ENCODE results near the gene WDR90. TPM values are rescaled to one million over a fixed set of nuclear protein-coding genes. Genes with fewer than 3 reads are reported as not detected.
A peak's percentile ranks its signal among the peaks of the same experiment; 100 is the strongest.

WDR90 gene
- total RNA-seq, 2 donors from 2014 or later: 3.0 to 5.7 TPM

- H3K4me3 ChIP-seq: peak within 1 kb of the TSS; percentile 73 to 81
- no peak for TF ChIP-seq CTCF (IDR thresholded peaks at IDR 0.05)
- no peaks in the 10 kb centered on the region for H3K36me3 ChIP-seq
- H3K27me3 ChIP-seq: peaks cover 0 to 10% of the 10 kb centered on the region in 2 donors
- peaks cover 0 to 52% of the 10 kb centered on the region in 2 donors for H3K4me1 ChIP-seq
- H3K27ac ChIP-seq: peak within 1 kb of the TSS in 1 of 2 donors; percentile 40
- DNase-seq (ENCODE audit: low spot score): peak; percentile 90
- H3K9me3 ChIP-seq: no peaks in the 10 kb centered on the region
Observed at GRCh38 chr16:714558-715476, 65.7 kb downstream of the WDR90 start, which contains the start of gene METRN. Gene METRN, plus strand, starts transcription at chr16:715118. Its CDS starts 172 bp downstream, at chr16:715290.

- H3K27ac ChIP-seq: peak overlapping the region in 1 of 2 donors; percentile 40
Observed at GRCh38 chr16:715477-716199, 66.5 kb downstream of the WDR90 start.

GRCh38 chr16:716200-716568, 67.0 kb downstream of the WDR90 start:
- Histone ChIP-seq H3K4me1 (peaks cover 0 to 54% of the 10 kb centered on the region in 2 donors), H3K36me3 (no peaks in the 10 kb centered on the region), H3K9me3 (no peaks in the 10 kb centered on the region), H3K27me3 (peaks cover 0 to 2% of the 10 kb centered on the region in 2 donors), H3K27ac (no peak overlapping the region), H3K4me3 (peak overlapping the region; percentile 73 to 81)
- TF ChIP-seq CTCF (IDR thresholded peaks at IDR 0.05): no peak
- DNase-seq (ENCODE audit: low spot score): no peak

More at GRCh38 chr16:715477-716199, 66.5 kb downstream of the WDR90 start:
- H3K27me3 ChIP-seq: peaks cover 0 to 8% of the 10 kb centered on the region in 2 donors
- H3K9me3 ChIP-seq: no peaks in the 10 kb centered on the region
- H3K4me1 ChIP-seq: peaks cover 0 to 52% of the 10 kb centered on the region in 2 donors
- TF ChIP-seq CTCF (IDR thresholded peaks at IDR 0.05): no peak
- no peak for DNase-seq (ENCODE audit: low spot score)
- H3K4me3 ChIP-seq: peak overlapping the region; percentile 73 to 81
- no peaks in the 10 kb centered on the region for H3K36me3 ChIP-seq

- Histone ChIP-seq H3K9me3 (no peaks in the 10 kb centered on the region), H3K27ac (no peak overlapping the region), H3K4me3 (no peak overlapping the region), H3K4me1 (peaks cover 0 to 55% of the 10 kb centered on the region in 2 donors), H3K36me3 (no peaks in the 10 kb centered on the region), H3K27me3 (no peaks in the 10 kb centered on the region)
- DNase-seq (ENCODE audit: low spot score): no peak
- no peak for TF ChIP-seq CTCF (IDR thresholded peaks at IDR 0.05)
Observed at GRCh38 chr16:716768-717325, 67.7 kb downstream of the WDR90 start.

Other genes starting within 250 kb of the WDR90 start
- 10 to 100 TPM; 10.6 to 18.7 TPM for gene DECR2, start 247.5 kb upstream of the WDR90 start, total RNA-seq
- 10 to 100 TPM; 19.9 to 43.8 TPM for gene RAB11FIP3, start 223.7 kb upstream of the WDR90 start, total RNA-seq
- 10 to 100 TPM; 18.5 to 28.1 TPM for gene CAPN15, start 121.7 kb upstream of the WDR90 start, total RNA-seq
- gene PRR35, start 89.0 kb upstream of the WDR90 start, total RNA-seq: not detected
- under 1 TPM; 0.43 to 0.74 TPM for gene NHLRC4, start 82.4 kb upstream of the WDR90 start, total RNA-seq
- 10 to 100 TPM; 20.8 to 21.0 TPM for gene PIGQ, start 79.4 kb upstream of the WDR90 start, total RNA-seq
- 10 to 100 TPM; 11.1 to 13.5 TPM for gene RAB40C, start 59.3 kb upstream of the WDR90 start, total RNA-seq
- gene WFIKKN1, start 18.4 kb upstream of the WDR90 start, total RNA-seq: under 1 TPM; 0.52 to 0.71 TPM
- gene METTL26, start 13.1 kb upstream of the WDR90 start, total RNA-seq: 100 to 1,000 TPM; 103 to 137 TPM
- gene MCRIP2, start 7.5 kb upstream of the WDR90 start, total RNA-seq: 100 to 1,000 TPM; 110 to 121 TPM
- gene RHOT2, start 18.8 kb downstream of the WDR90 start, total RNA-seq: 10 to 100 TPM; 37.8 to 42.8 TPM
- gene RHBDL1, start 26.3 kb downstream of the WDR90 start, total RNA-seq: 1 to 10 TPM in 1 of 2 donors, under 1 TPM in 1; 0.67 to 1.3 TPM
- gene STUB1, start 31.0 kb downstream of the WDR90 start, total RNA-seq: 100 to 1,000 TPM; 135 to 186 TPM
- 10 to 100 TPM; 76.4 to 82.1 TPM for gene JMJD8, start 35.0 kb downstream of the WDR90 start, total RNA-seq
- gene WDR24, start 41.0 kb downstream of the WDR90 start, total RNA-seq: 10 to 100 TPM in 1 of 2 donors, 1 to 10 TPM in 1; 8.1 to 10.3 TPM
- gene FBXL16, start 56.4 kb downstream of the WDR90 start, total RNA-seq: 1 to 10 TPM; 1.3 to 1.7 TPM
- 10 to 100 TPM; 58.9 to 61.3 TPM for gene METRN, start 65.8 kb downstream of the WDR90 start, total RNA-seq
- gene ANTKMT, start 71.8 kb downstream of the WDR90 start, total RNA-seq: 10 to 100 TPM; 36.5 to 37.5 TPM
- under 1 TPM; 0.43 to 0.56 TPM for gene CCDC78, start 77.1 kb downstream of the WDR90 start, total RNA-seq
- gene HAGHL, start 77.7 kb downstream of the WDR90 start, total RNA-seq: 1 to 10 TPM; 9.6 to 9.7 TPM
- gene CIAO3, start 91.6 kb downstream of the WDR90 start, total RNA-seq: 10 to 100 TPM; 23.3 to 25.5 TPM
- 10 to 100 TPM; 44.8 to 94.6 TPM for gene MSLN, start 111.4 kb downstream of the WDR90 start, total RNA-seq
- gene RPUSD1, start 139.0 kb downstream of the WDR90 start, total RNA-seq: 10 to 100 TPM; 11.4 to 13.2 TPM
- gene CHTF18, start 139.3 kb downstream of the WDR90 start, total RNA-seq: 1 to 10 TPM; 1.8 to 2.3 TPM
- gene GNG13, start 151.4 kb downstream of the WDR90 start, total RNA-seq: not detected

All from right atrium auricular region (tissue), 2 donors.